ENCODE measurements around the gene ZNRF1. TPM values are rescaled to one million over a fixed set of nuclear protein-coding genes. Genes with fewer than 3 reads are reported as not detected.

ZNRF1 gene
- total and polyA plus RNA-seq, 2 of the 13 experiments (the other 11 are each of a cell fraction or from before 2014, with no cell fraction given): 43.9 to 58.7 TPM

DNA sequence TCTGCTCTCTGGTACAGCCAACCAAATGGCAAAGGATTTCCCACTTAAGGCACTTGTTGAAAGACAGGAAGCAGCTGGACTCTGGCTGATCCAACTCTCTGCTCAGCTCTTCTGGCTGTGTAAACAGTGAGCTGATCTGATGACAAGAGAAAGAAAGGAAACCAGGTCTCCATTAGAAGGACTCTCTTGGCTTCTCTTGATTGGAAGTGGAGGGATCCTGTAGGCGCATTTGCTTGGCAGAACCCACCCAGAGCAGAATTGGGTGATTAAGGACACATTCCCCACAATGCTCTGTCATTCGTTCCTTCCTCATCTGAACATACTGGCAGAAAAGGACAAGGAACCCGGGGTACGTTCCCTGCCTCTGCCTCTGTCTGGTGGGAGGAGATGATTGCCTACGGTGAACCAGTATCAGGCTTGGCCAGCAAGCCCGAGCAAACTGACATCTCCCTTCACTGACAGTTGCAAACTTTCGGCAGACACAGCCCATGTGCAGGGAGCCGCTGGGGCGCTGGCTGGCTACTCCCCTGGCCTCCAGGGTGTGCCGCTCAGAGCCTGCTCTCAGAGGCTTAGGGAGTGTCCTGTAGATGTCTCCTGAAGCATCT lies 88.7 kb downstream of the ZNRF1 start (continued):
- TF ChIP-seq PAXIP1 (CRISPR knock-in tag; conservative IDR thresholded peaks at IDR 0.05) (peak; percentile 28; the same call in 1 of the 2 replicates), MBD4 (IDR thresholded peaks at IDR 0.05; ENCODE audit: borderline replicate concordance, low read length) (no peak), ZNF33B (CRISPR knock-in tag; IDR thresholded peaks at IDR 0.05) (0 out of 2 replicates have a peak, but pooled peaks have one; percentile 56), HOXD1 (CRISPR knock-in tag; IDR thresholded peaks at IDR 0.05) (no peak), ZNF891 (CRISPR knock-in tag; IDR thresholded peaks at IDR 0.05) (no peak), ZNF550 (CRISPR knock-in tag; IDR thresholded peaks at IDR 0.05; ENCODE audit: borderline replicate concordance) (no peak), ZNF607 (CRISPR knock-in tag; IDR thresholded peaks at IDR 0.05; ENCODE audit: borderline replicate concordance) (no peak), CEBPG (CRISPR knock-in tag; IDR thresholded peaks at IDR 0.05) (no peak), HOXA3 (CRISPR knock-in tag; IDR thresholded peaks at IDR 0.05) (0 out of 2 replicates have a peak, but pooled peaks have one; percentile 12), SP1 (IDR thresholded peaks at IDR 0.05) (no peak), SP1 (CRISPR knock-in tag; IDR thresholded peaks at IDR 0.05) (no peak), ZEB1 (IDR thresholded peaks at IDR 0.05; ENCODE audit: insufficient replicate concordance, low read depth) (no peak), ZNF230 (CRISPR knock-in tag; IDR thresholded peaks at IDR 0.05) (no peak), CC2D1A (CRISPR knock-in tag; IDR thresholded peaks at IDR 0.05) (no peak), THAP11 (CRISPR knock-in tag; IDR thresholded peaks at IDR 0.05) (peak; percentile 42; the same call in 1 of the 2 replicates), SMC3 (IDR thresholded peaks at IDR 0.05; ENCODE audit: low read length) (peak; percentile 6; the same call in 1 of the 2 replicates), ZNF784 (CRISPR knock-in tag; IDR thresholded peaks at IDR 0.05; ENCODE audit: borderline replicate concordance) (peak; percentile 57; the same call in 1 of the 2 replicates), PHF8 (CRISPR knock-in tag; IDR thresholded peaks at IDR 0.05) (no peak), DPF2 (CRISPR knock-in tag; IDR thresholded peaks at IDR 0.05; ENCODE audit: borderline replicate concordance, low read depth) (0 out of 2 replicates have a peak, but pooled peaks have one; percentile 12), ZNF367 (CRISPR knock-in tag; IDR thresholded peaks at IDR 0.05; ENCODE audit: borderline replicate concordance) (no peak), CBX2 (IDR thresholded peaks at IDR 0.05; ENCODE audit: low read depth, low read length) (no peak), CBX2 (CRISPR knock-in tag; IDR thresholded peaks at IDR 0.05; ENCODE audit: low read depth) (no peak), ADNP (CRISPR knock-in tag; IDR thresholded peaks at IDR 0.05) (no peak)
- TF ChIP-seq, protein P1, sequence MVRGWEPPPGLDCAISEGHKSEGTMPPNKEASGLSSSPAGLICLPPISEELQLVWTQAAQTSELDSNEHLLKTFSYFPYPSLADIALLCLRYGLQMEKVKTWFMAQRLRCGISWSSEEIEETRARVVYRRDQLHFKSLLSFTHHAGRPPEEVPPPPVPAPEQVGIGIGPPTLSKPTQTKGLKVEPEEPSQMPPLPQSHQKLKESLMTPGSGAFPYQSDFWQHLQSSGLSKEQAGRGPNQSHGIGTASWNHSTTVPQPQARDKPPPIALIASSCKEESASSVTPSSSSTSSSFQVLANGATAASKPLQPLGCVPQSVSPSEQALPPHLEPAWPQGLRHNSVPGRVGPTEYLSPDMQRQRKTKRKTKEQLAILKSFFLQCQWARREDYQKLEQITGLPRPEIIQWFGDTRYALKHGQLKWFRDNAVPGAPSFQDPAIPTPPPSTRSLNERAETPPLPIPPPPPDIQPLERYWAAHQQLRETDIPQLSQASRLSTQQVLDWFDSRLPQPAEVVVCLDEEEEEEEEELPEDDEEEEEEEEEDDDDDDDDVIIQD (CRISPR knock-in tag; IDR thresholded peaks at IDR 0.05; ENCODE audit: low read depth): 0 out of 2 replicates have a peak, but pooled peaks have one; percentile 4
- TF ChIP-seq, protein P2, sequence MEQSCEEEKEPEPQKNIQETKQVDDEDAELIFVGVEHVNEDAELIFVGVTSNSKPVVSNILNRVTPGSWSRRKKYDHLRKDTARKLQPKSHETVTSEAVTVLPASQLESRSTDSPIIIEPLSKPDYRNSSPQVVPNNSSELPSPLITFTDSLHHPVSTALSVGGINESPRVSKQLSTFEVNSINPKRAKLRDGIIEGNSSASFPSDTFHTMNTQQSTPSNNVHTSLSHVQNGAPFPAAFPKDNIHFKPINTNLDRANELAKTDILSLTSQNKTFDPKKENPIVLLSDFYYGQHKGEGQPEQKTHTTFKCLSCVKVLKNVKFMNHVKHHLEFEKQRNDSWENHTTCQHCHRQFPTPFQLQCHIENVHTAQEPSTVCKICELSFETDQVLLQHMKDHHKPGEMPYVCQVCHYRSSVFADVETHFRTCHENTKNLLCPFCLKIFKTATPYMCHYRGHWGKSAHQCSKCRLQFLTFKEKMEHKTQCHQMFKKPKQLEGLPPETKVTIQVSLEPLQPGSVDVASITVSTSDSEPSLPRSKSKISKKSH (CRISPR knock-in tag; IDR thresholded peaks at IDR 0.05; ENCODE audit: borderline replicate concordance): peak; percentile 25; the same call in 1 of the 2 replicates

Data from HepG2 (cell line).